ENCODE data around the gene C1orf115. TPM values are rescaled to one million over a fixed set of nuclear protein-coding genes. Genes with fewer than 3 reads are reported as not detected.

The C1orf115 gene
- polyA plus RNA-seq (2013, experiment 1 of 2) = 3.8 TPM
- polyA plus RNA-seq (2013, experiment 2 of 2) = 3.9 TPM

GRCh38 chr1:220690140-220691052 is at the start of gene C1orf115:
TSS of gene C1orf115 (plus strand) at chr1:220690363. CDS start at chr1:220690403, 40 bp downstream.
- H2AK5ac ChIP-seq (ENCODE audit: low read depth, low read length) = no peak within 1 kb of the TSS
- peak within 1 kb of the TSS; percentile 69 for H2BK15ac ChIP-seq (ENCODE audit: low read length)
- peak within 1 kb of the TSS; percentile 79 for H2BK12ac ChIP-seq (ENCODE audit: low read length)
- peak; percentile 87 for DNase-seq (ENCODE audit: low spot score)
- peak within 1 kb of the TSS; percentile 50 for H3K14ac ChIP-seq (ENCODE audit: low read length)
- peak within 1 kb of the TSS; percentile 87 for H3K23ac ChIP-seq (ENCODE audit: low read depth, low read length, poor library complexity)
- H3K27ac ChIP-seq (replicated peaks; ENCODE audit: low read length) = no peak within 1 kb of the TSS
- H2BK120ac ChIP-seq (ENCODE audit: low read depth, low read length) = peak within 1 kb of the TSS; percentile 81
- H3K18ac ChIP-seq (ENCODE audit: low read length) = peak within 1 kb of the TSS; percentile 95
- H3K9me3 ChIP-seq (replicated peaks in 1 of 2; ENCODE audit: control insufficient read depth in 2 of 2, insufficient read depth in 1 of 2, low read depth in 1 of 2, low read length in 2 of 2) = no peaks in the 10 kb centered on the region
- peak within 1 kb of the TSS; percentile 98 for H2AFZ ChIP-seq (ENCODE audit: low read length)
- H3K4ac ChIP-seq (ENCODE audit: low read length) = no peak within 1 kb of the TSS
- no CpG with 5 or more reads among the region's 96 CpGs for WGBS, 2 donors (ENCODE audit: extremely low coverage in 2 of 2, insufficient read length in 2 of 2, insufficient replicate concordance in 1 of 2)
- H4K91ac ChIP-seq (ENCODE audit: low read depth, low read length, poor library complexity) = no peak within 1 kb of the TSS
- no peak within 1 kb of the TSS for H2BK5ac ChIP-seq (ENCODE audit: low read length)
- H4K8ac ChIP-seq (ENCODE audit: low read depth, low read length) = no peak within 1 kb of the TSS
- H3K27me3 ChIP-seq (ENCODE audit: control insufficient read depth in 3 of 3, insufficient read depth in 3 of 3, low read depth in 1 of 3, low read length in 3 of 3) = peaks cover 2 to 62% (median 18%) of the 10 kb centered on the region in 3 experiments
- peaks cover 2% of the 10 kb centered on the region for H3K79me1 ChIP-seq (ENCODE audit: low read depth, low read length)
- peak within 1 kb of the TSS; percentile 71 for H3K4me2 ChIP-seq (ENCODE audit: insufficient read depth, low read length, poor library complexity, severe bottlenecking)
- peaks cover 0 to 1% of the 10 kb centered on the region in 2 donors for H3K36me3 ChIP-seq (replicated peaks in 1 of 2; ENCODE audit: control insufficient read depth in 2 of 2, insufficient read depth in 2 of 2, low read length in 2 of 2)
- H3K4me1 ChIP-seq (ENCODE audit: control insufficient read depth in 2 of 2, insufficient read depth in 1 of 2, low read depth in 1 of 2, low read length in 2 of 2) = peaks cover 0 to 1% of the 10 kb centered on the region in 2 donors
- peak within 1 kb of the TSS; percentile 92 for H3K9ac ChIP-seq (ENCODE audit: low read depth, low read length, poor library complexity)
- H3K4me3 ChIP-seq (ENCODE audit: low read length in 2 of 2) = peak within 1 kb of the TSS; percentile 53 to 93

GRCh38 chr1:220642285-220642684 is 47.9 kb upstream of the C1orf115 start:
- Histone ChIP-seq H3K4me3 (ENCODE audit: low read length in 2 of 2) (no peak overlapping the region), H3K4me2 (ENCODE audit: insufficient read depth, low read length, poor library complexity, severe bottlenecking) (no peak overlapping the region), H3K4ac (ENCODE audit: low read length) (no peak overlapping the region), H3K79me1 (ENCODE audit: low read depth, low read length) (no peaks in the 10 kb centered on the region), H2AK5ac (ENCODE audit: low read depth, low read length) (no peak overlapping the region), H3K18ac (ENCODE audit: low read length) (no peak overlapping the region), H4K91ac (ENCODE audit: low read depth, low read length, poor library complexity) (no peak overlapping the region), H2AFZ (ENCODE audit: low read length) (no peak overlapping the region), H3K23ac (ENCODE audit: low read depth, low read length, poor library complexity) (no peak overlapping the region), H3K4me1 (ENCODE audit: control insufficient read depth in 2 of 2, insufficient read depth in 1 of 2, low read depth in 1 of 2, low read length in 2 of 2) (no peaks in the 10 kb centered on the region), H3K27ac (replicated peaks; ENCODE audit: low read length) (no peak overlapping the region), H2BK5ac (ENCODE audit: low read length) (no peak overlapping the region), H4K8ac (ENCODE audit: low read depth, low read length) (no peak overlapping the region), H3K9me3 (replicated peaks in 1 of 2; ENCODE audit: control insufficient read depth in 2 of 2, insufficient read depth in 1 of 2, low read depth in 1 of 2, low read length in 2 of 2) (no peaks in the 10 kb centered on the region), H3K14ac (ENCODE audit: low read length) (no peak overlapping the region), H3K27me3 (ENCODE audit: control insufficient read depth in 3 of 3, insufficient read depth in 3 of 3, low read depth in 1 of 3, low read length in 3 of 3) (no peaks in the 10 kb centered on the region), H3K9ac (ENCODE audit: low read depth, low read length, poor library complexity) (no peak overlapping the region), H3K36me3 (replicated peaks in 1 of 2; ENCODE audit: control insufficient read depth in 2 of 2, insufficient read depth in 2 of 2, low read length in 2 of 2) (peaks cover 2 to 33% of the 10 kb centered on the region in 2 donors), H2BK120ac (ENCODE audit: low read depth, low read length) (no peak overlapping the region), H2BK12ac (ENCODE audit: low read length) (no peak overlapping the region), H2BK15ac (ENCODE audit: low read length) (no peak overlapping the region)
- WGBS, 2 donors (ENCODE audit: extremely low coverage in 2 of 2, insufficient read length in 2 of 2, insufficient replicate concordance in 1 of 2) = no CpG with 5 or more reads among the region's 4 CpGs
- DNase-seq (ENCODE audit: low spot score) = no peak

GRCh38 chr1:220652995-220653394 is 37.2 kb upstream of the C1orf115 start:
- WGBS, 2 donors (ENCODE audit: extremely low coverage in 2 of 2, insufficient read length in 2 of 2, insufficient replicate concordance in 1 of 2) = no CpG with 5 or more reads among the region's 13 CpGs
- H3K4me1 ChIP-seq (ENCODE audit: control insufficient read depth in 2 of 2, insufficient read depth in 1 of 2, low read depth in 1 of 2, low read length in 2 of 2) = no peaks in the 10 kb centered on the region

GRCh38 chr1:220655509-220655908 is 34.7 kb upstream of the C1orf115 start:
- no peak overlapping the region for H3K4ac ChIP-seq (ENCODE audit: low read length)
- WGBS, 2 donors (ENCODE audit: extremely low coverage in 2 of 2, insufficient read length in 2 of 2, insufficient replicate concordance in 1 of 2) = no CpG with 5 or more reads among the region's 1 CpG
- no peak overlapping the region for H2BK5ac ChIP-seq (ENCODE audit: low read length)
- H3K9ac ChIP-seq (ENCODE audit: low read depth, low read length, poor library complexity) = no peak overlapping the region
- H3K27me3 ChIP-seq (ENCODE audit: control insufficient read depth in 3 of 3, insufficient read depth in 3 of 3, low read depth in 1 of 3, low read length in 3 of 3) = no peaks in the 10 kb centered on the region
- H3K4me1 ChIP-seq (ENCODE audit: control insufficient read depth in 2 of 2, insufficient read depth in 1 of 2, low read depth in 1 of 2, low read length in 2 of 2) = no peaks in the 10 kb centered on the region
- H4K8ac ChIP-seq (ENCODE audit: low read depth, low read length) = no peak overlapping the region
- H2BK120ac ChIP-seq (ENCODE audit: low read depth, low read length) = no peak overlapping the region
- peaks cover 10 to 59% of the 10 kb centered on the region in 2 donors for H3K36me3 ChIP-seq (replicated peaks in 1 of 2; ENCODE audit: control insufficient read depth in 2 of 2, insufficient read depth in 2 of 2, low read length in 2 of 2)
- no peak overlapping the region for H3K4me2 ChIP-seq (ENCODE audit: insufficient read depth, low read length, poor library complexity, severe bottlenecking)
- H3K23ac ChIP-seq (ENCODE audit: low read depth, low read length, poor library complexity) = no peak overlapping the region
- no peaks in the 10 kb centered on the region for H3K9me3 ChIP-seq (replicated peaks in 1 of 2; ENCODE audit: control insufficient read depth in 2 of 2, insufficient read depth in 1 of 2, low read depth in 1 of 2, low read length in 2 of 2)
- no peak for DNase-seq (ENCODE audit: low spot score)
- no peak overlapping the region for H3K14ac ChIP-seq (ENCODE audit: low read length)
- no peak overlapping the region for H2AK5ac ChIP-seq (ENCODE audit: low read depth, low read length)
- H3K4me3 ChIP-seq (ENCODE audit: low read length in 2 of 2) = no peak overlapping the region
- no peak overlapping the region for H2AFZ ChIP-seq (ENCODE audit: low read length)
- no peaks in the 10 kb centered on the region for H3K79me1 ChIP-seq (ENCODE audit: low read depth, low read length)
- no peak overlapping the region for H4K91ac ChIP-seq (ENCODE audit: low read depth, low read length, poor library complexity)
- H3K18ac ChIP-seq (ENCODE audit: low read length) = no peak overlapping the region
- no peak overlapping the region for H3K27ac ChIP-seq (replicated peaks; ENCODE audit: low read length)
- no peak overlapping the region for H2BK15ac ChIP-seq (ENCODE audit: low read length)
- no peak overlapping the region for H2BK12ac ChIP-seq (ENCODE audit: low read length)

More at GRCh38 chr1:220652995-220653394, 37.2 kb upstream of the C1orf115 start:
- Histone ChIP-seq H3K9ac (ENCODE audit: low read depth, low read length, poor library complexity) (no peak overlapping the region), H2BK12ac (ENCODE audit: low read length) (no peak overlapping the region), H3K27me3 (ENCODE audit: control insufficient read depth in 3 of 3, insufficient read depth in 3 of 3, low read depth in 1 of 3, low read length in 3 of 3) (no peaks in the 10 kb centered on the region), H2BK120ac (ENCODE audit: low read depth, low read length) (no peak overlapping the region), H3K14ac (ENCODE audit: low read length) (no peak overlapping the region), H3K4me3 (ENCODE audit: low read length in 2 of 2) (no peak overlapping the region), H2BK15ac (ENCODE audit: low read length) (no peak overlapping the region), H3K36me3 (replicated peaks in 1 of 2; ENCODE audit: control insufficient read depth in 2 of 2, insufficient read depth in 2 of 2, low read length in 2 of 2) (peaks cover 8 to 55% of the 10 kb centered on the region in 2 donors), H3K4ac (ENCODE audit: low read length) (no peak overlapping the region), H3K18ac (ENCODE audit: low read length) (no peak overlapping the region), H3K23ac (ENCODE audit: low read depth, low read length, poor library complexity) (no peak overlapping the region), H3K27ac (replicated peaks; ENCODE audit: low read length) (no peak overlapping the region), H4K8ac (ENCODE audit: low read depth, low read length) (no peak overlapping the region), H2BK5ac (ENCODE audit: low read length) (no peak overlapping the region), H3K4me2 (ENCODE audit: insufficient read depth, low read length, poor library complexity, severe bottlenecking) (no peak overlapping the region), H2AFZ (ENCODE audit: low read length) (no peak overlapping the region), H4K91ac (ENCODE audit: low read depth, low read length, poor library complexity) (no peak overlapping the region), H3K79me1 (ENCODE audit: low read depth, low read length) (no peaks in the 10 kb centered on the region), H3K9me3 (replicated peaks in 1 of 2; ENCODE audit: control insufficient read depth in 2 of 2, insufficient read depth in 1 of 2, low read depth in 1 of 2, low read length in 2 of 2) (no peaks in the 10 kb centered on the region), H2AK5ac (ENCODE audit: low read depth, low read length) (no peak overlapping the region)
- no peak for DNase-seq (ENCODE audit: low spot score)
